HG03039 (cell line): Measurements from ENCODE around the gene IGSF1.

Source experiments
- ATAC-seq: cut with Tn5 transposase; IDR thresholded peaks from one replicate; pipeline ENCODE4 v1.9.1; 2021; ENCODE audit warnings: mild to moderate bottlenecking, moderate library complexity; ENCODE audit not compliant: unreplicated experiment

Gene IGSF1, protein sequence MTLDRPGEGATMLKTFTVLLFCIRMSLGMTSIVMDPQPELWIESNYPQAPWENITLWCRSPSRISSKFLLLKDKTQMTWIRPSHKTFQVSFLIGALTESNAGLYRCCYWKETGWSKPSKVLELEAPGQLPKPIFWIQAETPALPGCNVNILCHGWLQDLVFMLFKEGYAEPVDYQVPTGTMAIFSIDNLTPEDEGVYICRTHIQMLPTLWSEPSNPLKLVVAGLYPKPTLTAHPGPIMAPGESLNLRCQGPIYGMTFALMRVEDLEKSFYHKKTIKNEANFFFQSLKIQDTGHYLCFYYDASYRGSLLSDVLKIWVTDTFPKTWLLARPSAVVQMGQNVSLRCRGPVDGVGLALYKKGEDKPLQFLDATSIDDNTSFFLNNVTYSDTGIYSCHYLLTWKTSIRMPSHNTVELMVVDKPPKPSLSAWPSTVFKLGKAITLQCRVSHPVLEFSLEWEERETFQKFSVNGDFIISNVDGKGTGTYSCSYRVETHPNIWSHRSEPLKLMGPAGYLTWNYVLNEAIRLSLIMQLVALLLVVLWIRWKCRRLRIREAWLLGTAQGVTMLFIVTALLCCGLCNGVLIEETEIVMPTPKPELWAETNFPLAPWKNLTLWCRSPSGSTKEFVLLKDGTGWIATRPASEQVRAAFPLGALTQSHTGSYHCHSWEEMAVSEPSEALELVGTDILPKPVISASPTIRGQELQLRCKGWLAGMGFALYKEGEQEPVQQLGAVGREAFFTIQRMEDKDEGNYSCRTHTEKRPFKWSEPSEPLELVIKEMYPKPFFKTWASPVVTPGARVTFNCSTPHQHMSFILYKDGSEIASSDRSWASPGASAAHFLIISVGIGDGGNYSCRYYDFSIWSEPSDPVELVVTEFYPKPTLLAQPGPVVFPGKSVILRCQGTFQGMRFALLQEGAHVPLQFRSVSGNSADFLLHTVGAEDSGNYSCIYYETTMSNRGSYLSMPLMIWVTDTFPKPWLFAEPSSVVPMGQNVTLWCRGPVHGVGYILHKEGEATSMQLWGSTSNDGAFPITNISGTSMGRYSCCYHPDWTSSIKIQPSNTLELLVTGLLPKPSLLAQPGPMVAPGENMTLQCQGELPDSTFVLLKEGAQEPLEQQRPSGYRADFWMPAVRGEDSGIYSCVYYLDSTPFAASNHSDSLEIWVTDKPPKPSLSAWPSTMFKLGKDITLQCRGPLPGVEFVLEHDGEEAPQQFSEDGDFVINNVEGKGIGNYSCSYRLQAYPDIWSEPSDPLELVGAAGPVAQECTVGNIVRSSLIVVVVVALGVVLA (N-terminal part only)

DNA sequence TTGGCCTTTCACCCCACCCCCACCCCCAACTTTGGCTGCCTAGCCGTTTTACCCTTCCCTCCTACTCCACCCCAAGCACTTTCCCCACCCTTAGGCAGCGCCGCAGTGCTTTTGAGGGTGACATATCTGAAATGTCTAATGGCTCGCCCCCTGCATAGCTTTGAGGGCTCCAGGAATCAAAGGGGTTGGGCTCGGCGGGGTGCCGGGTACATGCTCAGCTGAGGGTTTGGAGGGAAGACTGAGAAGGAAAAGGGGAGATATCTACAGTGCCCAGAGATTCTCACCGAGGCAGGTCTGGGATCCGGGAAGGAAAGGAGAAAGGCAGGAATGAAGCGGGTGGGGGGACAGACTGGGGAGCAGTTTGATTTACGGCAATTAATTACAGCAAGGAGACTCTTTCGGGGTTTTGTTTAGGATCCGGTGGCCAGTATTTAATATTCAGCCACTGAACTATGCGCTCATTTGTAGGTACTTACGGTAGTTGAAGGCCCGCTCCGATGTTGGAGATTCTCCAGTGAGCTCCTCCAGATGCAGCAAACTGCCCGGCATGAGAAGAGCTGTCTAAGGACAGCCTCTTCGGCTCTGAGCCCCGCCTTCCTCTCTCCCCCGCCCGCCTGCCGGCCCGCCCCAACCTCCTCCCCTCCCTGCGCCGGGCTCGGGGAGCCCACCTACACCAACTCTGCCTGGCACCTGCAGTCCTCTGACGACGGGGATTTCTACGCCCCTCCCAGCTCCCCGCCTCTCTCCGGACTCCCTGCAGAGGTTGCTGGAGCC is at the start of gene IGSF1:
IGSF1 (minus strand) TSS at position 569 of the 774 bp plus-strand sequence. CDS start 2,632 bp downstream, outside the sequence.
- ATAC-seq, result no peak

DNA sequence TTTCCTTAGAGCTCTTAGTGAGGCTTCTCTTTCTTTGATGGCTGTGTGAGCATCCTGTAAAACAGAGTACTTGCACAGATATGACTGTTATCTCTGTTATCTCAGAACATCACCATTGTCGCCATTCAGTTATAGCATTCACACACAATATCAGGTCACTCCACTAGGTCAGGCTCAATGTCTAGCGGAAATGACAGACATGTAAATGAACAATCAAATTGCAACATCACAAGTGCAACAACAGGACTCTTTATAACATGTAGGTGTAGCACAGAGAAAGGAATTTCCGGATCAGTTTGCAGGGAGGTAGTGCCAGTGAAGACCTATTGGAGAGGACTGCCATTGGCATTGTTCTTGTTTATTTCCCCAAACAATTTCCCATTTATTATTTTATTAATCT is 43.2 kb upstream of the IGSF1 start:
- no peak for ATAC-seq

DNA sequence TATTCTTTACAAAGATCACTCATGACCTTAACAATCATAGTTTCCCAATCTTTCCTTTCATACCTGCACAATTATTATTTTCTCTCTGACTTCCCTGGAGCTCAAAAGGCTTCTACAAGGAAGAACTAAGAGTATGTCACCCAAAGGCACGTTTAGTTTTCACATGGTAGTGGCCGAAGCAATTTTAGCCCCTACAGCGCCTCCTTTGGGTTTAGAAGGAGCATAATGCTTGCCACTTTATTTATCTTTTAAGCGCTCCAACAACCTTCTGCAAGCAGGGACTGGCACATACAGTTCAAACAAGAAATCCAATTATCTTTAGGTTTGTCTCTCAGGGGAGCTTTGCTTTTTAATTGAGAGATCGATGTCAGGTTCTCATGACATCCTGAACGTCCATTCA is 42.0 kb upstream of the IGSF1 start:
- ATAC-seq, result no peak

DNA sequence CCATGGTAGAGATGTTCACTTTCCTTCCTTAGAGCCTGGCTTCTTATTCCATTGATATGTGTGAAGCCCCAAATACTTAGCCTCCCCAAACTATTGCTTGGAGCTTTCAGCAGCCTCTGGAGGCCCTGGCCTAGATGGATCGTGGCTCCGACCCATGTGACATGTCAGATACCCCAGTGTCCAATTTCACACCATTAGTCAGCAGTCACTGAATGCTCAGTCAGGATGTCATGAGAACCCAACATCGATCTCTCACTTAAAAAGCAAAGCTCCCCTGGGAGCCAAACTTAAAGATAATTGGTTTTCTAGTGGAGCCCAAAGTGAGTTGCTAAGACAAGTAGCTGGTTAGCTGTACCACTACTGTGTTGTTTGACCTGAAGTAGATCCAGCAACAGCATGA is 41.6 kb upstream of the IGSF1 start:
- ATAC-seq, result no peak

DNA sequence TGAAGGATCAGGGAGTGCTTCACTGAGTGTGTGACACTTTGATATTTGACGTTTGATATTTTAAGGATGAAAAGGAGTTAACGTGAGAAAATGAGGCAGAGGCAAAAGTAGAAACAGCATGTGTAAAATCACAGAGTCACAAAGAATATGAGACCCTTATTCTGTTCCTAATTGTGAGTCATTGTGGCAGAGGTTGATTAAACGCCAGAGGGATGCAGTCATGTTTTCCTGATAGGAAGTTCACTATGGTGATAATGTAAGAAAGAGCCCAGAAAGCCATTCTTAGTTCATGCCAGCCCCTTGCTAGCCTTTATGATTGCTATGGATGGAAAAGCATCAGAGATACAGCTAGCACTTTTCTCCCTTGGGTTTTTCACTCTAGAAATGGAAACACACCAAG is 33.5 kb upstream of the IGSF1 start:
- no peak for ATAC-seq

DNA sequence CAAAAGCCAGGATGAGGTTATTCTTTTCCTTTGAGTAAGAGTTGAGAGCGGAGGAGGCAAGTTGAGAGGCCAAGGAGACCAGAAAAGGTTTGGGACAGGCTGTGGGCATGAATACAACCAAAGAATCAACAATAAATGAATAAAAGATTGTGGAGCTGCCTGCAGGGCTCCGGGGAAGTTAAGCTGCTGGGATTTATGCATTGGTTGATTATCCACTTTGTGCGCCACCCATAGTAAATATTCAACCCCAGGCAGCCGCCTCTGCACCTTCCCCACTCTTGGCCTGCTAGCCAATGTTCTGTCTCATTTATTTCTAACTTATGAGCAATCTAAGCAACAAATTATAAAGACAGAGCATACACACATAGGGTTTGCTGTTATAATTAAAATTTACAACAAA is 28.2 kb upstream of the IGSF1 start:
- no peak for ATAC-seq

DNA sequence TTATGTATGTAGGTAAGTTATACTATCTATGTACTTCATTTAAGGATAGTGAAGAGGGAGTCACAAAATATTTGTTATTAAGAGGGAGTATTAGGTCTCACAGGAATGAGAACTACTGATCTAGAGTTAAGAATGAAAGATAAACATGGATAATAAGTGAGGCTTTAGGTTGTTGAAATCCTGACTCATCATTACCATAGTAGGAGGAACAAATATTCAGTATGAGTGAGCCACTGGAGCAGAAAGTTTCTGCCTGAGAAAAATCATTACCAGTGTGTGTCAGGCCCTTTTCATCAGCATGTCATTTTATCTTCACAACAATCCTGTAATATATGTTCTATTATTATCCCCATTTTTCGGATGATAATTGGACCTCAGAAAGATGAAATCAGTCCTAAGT is 27.2 kb upstream of the IGSF1 start:
- no peak for ATAC-seq

DNA sequence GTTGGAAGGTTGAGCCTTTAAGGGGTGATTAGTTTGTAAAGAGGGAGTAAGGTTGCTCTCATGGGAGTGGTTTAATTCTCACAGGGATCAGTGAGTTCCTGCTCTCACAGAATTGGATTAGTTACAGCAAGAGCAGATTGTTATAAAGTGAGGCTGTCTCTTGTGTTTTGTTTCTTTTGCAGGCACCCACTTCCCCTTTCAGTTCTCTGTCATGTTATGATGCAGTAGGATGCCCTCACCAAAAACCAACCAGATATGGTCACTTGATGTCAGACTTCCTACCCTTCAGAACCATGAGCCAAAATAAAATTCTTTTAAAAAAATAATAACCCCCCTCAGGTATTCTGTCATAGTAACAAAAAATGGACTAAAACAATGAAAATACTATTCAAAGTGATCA is 19.9 kb upstream of the IGSF1 start:
- ATAC-seq, result no peak

DNA sequence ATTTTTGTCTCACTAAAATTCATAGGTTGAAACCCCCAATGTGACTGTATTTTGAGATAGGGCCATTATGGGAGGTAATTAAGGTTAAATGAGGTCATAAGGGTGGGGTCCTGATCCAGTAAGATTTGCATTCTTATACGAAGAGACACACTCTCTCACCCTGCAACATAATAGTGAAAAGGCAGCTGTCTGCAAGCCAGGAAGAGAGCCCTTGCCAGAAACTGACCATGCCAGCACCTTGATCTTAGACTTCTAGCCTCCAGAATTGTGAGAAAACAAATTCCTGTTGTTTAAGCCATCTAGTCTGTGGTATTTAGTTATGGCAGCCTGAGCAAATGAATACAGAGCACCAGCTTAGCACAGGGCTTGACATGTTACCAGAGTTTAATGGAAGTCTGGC is 17.5 kb upstream of the IGSF1 start:
- ATAC-seq, result no peak

DNA sequence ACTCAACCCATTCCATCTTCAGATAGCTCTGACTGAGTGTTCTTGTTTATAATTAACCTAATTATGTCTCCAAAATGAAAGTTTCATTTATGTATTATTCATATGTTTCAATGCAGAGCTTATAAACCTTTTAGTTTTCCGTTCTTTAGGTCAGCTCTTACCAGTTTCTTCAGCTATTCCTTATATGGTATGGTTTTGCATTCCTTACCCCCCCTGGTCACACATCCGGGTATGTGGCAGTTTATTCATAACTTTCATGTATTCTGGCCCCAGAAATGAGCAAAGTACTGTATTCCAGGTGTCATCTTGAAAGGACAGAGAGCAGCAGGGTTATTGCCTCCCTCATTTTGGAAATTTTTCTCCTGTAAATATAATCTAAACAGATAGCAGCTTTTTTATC is 16.8 kb upstream of the IGSF1 start:
- no peak for ATAC-seq

DNA sequence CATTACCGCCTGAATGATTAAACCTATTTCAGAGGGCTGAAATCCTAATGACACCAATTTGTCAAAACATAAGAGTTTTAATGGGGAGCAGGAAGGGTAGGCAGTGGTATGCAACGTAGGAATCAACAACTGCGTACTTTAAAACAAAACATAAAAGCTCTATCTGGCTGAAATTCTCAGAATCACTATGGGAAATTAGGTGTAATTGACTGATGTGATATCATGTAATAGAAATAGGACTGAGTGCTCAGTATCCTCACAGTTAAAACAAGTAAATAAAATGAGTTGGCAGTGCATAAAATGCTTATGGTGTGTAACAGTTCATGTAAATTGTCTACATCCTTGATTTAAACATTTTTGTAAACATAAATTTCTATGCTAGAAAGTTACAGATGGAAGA is 13.6 kb upstream of the IGSF1 start:
- ATAC-seq, result no peak

DNA sequence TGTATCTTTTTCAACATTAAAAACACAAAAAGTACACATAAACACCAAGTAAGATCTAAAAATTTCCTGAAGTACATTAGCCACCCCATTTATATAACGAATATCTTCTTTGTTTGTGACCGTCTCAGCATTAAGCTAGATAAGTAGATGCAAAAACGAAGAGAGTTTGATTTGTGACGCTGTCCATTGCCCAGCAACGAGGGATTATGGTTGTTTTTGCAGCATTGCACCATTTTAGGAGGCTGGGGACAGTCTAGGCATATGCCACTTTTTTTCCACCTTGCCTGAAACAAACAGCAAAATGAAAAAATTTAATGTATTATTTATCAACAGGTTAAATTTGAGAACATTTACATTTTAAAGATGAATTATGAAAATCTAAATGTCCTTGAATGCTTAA is 12.0 kb upstream of the IGSF1 start:
- no peak for ATAC-seq

DNA sequence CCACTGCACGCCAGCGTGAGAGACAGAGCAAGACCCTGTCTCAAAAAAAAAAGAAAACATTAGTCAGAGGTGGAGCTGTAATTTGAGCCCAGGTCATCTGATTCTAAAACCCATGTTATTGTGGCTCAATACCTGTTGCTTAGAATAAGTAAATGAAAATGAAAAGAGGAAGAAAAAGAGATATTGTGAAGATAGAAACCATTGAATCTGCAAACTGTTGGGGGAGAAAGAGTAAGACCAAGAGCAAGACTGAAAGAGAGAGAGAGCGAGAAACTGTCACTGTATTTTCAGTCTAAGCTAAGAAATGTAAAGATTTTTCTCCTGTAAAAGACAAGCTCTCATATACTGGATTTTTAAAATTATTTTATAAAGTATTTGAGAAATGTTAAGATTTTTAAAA is 9.7 kb upstream of the IGSF1 start:
- ATAC-seq, result no peak

DNA sequence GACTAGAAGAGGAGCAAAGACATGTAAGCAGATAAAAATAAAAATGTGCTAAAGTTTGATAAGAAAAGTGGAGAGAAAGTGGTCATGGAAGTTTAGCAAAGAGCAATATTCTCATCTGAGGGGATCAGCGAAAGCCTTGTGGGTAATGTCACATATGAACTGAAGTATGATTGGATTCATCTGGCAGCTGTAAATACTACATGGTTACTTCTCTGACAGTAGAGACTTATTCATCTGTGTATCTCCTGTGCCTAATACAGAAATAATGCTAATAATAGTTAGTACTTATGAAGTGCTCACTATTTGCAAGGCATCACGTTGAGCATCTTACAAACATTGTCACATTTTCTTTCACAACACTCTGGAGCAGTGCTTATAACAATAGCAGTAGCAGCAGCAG is 8.9 kb upstream of the IGSF1 start:
- no peak for ATAC-seq

DNA sequence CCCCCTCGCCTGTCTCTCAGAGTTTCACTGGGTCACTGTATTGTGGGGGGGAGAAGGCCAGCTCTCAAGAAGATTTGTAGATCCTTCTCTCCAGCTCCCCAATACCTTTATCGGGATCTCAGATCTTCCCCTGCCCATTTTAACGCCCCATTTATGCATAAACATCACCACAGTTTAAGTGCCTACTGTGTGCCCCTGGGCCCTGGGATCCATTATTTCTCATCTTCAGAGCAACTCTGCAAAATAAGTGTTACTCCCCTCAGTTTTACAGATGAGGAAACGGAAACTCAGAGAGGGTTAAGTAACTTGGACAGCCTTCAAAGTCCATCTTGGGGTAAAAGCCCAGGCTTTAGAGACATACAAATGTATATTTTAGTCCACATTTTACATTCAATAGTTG is 421 bp upstream of the IGSF1 start:
- ATAC-seq, result no peak

DNA sequence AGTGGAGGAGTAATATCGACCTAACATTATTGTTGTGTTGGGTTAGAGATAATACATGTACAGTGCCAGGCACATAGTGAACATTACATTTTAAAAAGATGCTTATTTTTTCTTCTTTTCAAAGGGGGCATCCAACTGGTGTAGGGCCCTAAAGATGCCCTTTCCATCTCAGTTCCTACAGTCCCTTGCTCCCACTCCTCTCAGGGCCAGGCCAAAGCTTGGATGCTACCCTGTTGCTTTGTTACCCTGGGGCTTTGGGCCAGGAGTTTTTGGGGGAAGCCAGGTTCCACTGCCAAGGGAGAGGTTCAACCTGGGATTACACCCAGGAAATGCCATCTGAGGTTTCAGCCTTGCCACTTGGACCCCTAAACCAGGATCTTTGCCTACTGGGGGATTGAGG is 918 bp downstream of the IGSF1 start:
- ATAC-seq, result no peak

DNA sequence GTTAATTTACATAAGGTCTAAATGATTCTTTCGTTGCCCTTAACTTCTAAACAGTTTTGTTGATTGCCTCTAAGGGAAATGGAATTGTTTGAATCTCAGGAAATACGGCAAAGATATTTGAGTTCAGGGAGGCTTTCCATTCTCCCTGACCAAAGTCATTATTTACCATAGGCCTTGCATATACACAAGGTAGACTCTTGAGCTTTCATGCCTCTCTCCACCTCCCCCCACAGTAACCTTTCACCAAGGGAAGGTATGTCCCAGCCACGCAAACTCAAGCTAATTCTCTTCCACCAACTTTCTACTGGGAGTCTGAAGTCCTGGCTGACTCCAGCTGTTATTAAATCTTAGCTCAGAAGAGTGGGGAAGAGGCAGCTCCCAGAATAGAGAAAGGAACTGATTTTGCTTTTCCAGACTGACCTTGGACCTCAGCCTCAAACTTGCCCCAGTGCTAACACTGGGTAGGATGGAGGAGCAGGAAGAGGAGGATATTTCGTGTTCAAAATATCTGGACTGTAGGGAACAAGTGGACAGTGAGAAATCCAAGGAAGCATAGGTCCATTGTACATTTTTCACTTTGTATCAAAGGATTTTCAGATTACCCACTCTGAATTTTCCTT is 1.4 kb downstream of the IGSF1 start:
- ATAC-seq, result no peak

DNA sequence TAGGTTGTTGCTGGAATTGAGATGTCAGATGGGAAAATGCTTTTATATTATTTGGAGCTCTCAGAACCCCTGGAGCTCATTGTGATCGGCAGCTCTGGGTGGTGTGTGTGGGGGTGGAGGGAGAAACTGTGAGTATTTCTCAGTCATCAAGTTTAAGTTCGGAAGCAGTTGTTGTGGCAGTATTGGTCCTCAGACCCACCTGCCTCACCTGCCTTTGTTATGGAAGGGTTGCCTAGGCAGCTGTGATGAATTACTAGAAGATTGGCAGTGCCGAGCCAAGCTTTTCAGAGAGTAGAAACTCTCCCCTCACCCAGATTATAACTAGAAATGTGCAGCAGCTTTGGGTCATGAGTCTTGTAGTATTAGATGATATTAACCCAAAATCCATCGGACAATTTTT is 9.5 kb downstream of the IGSF1 start:
- no peak for ATAC-seq

DNA sequence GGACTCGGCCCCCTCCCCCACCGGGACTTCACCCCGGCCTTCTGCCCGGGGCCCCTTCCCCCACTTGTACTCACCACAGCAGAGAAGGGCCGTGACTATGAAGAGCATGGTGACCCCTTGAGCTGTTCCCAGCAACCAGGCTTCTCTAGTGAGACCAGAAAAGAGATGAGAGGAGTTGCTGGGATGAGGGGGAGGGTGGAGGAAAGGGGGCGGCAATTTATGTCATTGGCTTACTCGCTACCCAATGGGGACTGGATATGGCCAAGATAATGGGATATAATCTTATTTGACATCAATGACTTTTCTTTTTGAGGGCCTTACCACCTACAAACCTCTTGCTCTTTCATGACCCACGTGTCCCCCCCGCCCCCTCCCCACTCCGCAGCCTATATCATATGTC is 9.9 kb downstream of the IGSF1 start:
- no peak for ATAC-seq

DNA sequence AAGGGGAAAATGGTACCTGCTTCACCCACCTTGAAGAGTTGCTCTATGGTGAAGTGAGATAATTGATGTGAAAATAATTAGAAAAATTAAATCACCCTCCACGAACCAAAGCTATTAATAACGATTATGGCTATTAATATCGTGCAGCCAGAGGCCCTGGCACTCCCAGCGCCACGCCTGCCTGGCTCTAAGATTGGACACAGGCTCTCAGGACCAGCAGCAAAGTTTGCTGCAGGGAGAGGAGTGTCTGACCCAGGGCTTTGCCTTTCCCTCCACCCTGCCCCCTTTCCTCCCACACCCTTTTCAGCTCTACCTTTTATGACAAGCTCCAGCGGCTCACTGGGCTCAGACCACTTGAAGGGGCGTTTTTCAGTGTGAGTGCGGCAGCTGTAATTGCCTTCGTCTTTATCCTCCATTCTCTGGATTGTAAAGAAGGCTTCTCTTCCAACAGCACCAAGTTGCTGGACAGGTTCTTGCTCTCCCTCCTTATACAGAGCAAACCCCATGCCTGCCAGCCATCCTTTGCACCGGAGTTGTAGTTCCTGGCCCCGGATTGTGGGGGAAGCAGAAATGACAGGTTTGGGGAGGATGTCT is 11.5 kb downstream of the IGSF1 start:
- no peak for ATAC-seq
